ENCODE measurements around the gene GCNT1. TPM values are rescaled to one million over a fixed set of nuclear protein-coding genes. Genes with fewer than 3 reads are reported as not detected.

The GCNT1 gene
- total RNA-seq (2016; rRNA removed; fragmentation: Illumina TruSeq; extraction: Trizol), result 0.18 and 0.55 TPM in 2 replicates
- under 0.01 and 0.10 TPM in 2 replicates for total RNA-seq (2016; cell fraction: cytosol; rRNA removed; fragmentation: Illumina TruSeq; extraction: Trizol; ENCODE audit: low read depth)
- total RNA-seq (2016; cell fraction: insoluble cytoplasmic fraction; rRNA removed; fragmentation: Illumina TruSeq; extraction: Trizol), result 0.61 and 0.82 TPM in 2 replicates
- 0.15 and 0.76 TPM in 2 replicates for total RNA-seq (2016; cell fraction: membrane; rRNA removed; fragmentation: Illumina TruSeq; extraction: Trizol)
- total RNA-seq (2016; cell fraction: nucleus; rRNA removed; fragmentation: Illumina TruSeq; extraction: Trizol), result 0.31 and 1.8 TPM in 2 replicates
- polyA plus RNA-seq (2011; rRNA removed), result 1.7 and 2.1 TPM in 2 replicates
- 2.2 TPM in 2 replicates for polyA plus RNA-seq (2011; cell fraction: cytosol; rRNA removed)
- 0.47 and 0.85 TPM in 2 replicates for polyA plus RNA-seq (2011; cell fraction: nucleus; rRNA removed)
- 8.4 and 9.4 TPM in 2 replicates for polyA plus RNA-seq (2012)
- polyA plus RNA-seq (2016; cell fraction: cytosol; fragmentation: Illumina TruSeq; extraction: Trizol; ENCODE audit: low read depth), result 0.01 and 0.24 TPM in 2 replicates
- polyA plus RNA-seq (2016; cell fraction: insoluble cytoplasmic fraction; fragmentation: Illumina TruSeq; extraction: Trizol; ENCODE audit: low read depth), result 0.16 and 0.25 TPM in 2 replicates
- polyA plus RNA-seq (2016; cell fraction: membrane; fragmentation: Illumina TruSeq; extraction: Trizol; ENCODE audit: low read depth), result 0.09 TPM in 2 replicates
- polyA plus RNA-seq (2016; cell fraction: nucleus; fragmentation: Illumina TruSeq; extraction: Trizol; ENCODE audit: insufficient read depth, low read depth), result 0.60 and 1.0 TPM in 2 replicates
- 3.8 and 4.7 TPM in 2 replicates for polyA minus RNA-seq (2011; rRNA and poly(A)+ RNA removed; ENCODE audit: low replicate concordance)
- 1.4 and 4.9 TPM in 2 replicates for polyA minus RNA-seq (2011; cell fraction: cytosol; rRNA and poly(A)+ RNA removed)
- polyA minus RNA-seq (2011; cell fraction: nucleus; rRNA and poly(A)+ RNA removed), result 0.77 and 1.1 TPM in 2 replicates
- Bru-seq, nascent RNA, result percentile 27 among the genes with signal in this experiment
- BruChase-seq, experiment 1, labeled RNA remaining after a 6-hour chase, result percentile 30 among the genes with signal in this experiment
- percentile 33 among the genes with signal in this experiment for BruChase-seq, experiment 2, labeled RNA remaining after a 2-hour chase
- long read RNA-seq, experiment 1, result 0 reads
- long read RNA-seq, experiment 2, partial matches to known transcripts, result 0 of 2 reads
- long read RNA-seq, experiment 2, other reads (novel, unspliced or antisense), result 2 of 2 reads

DNA sequence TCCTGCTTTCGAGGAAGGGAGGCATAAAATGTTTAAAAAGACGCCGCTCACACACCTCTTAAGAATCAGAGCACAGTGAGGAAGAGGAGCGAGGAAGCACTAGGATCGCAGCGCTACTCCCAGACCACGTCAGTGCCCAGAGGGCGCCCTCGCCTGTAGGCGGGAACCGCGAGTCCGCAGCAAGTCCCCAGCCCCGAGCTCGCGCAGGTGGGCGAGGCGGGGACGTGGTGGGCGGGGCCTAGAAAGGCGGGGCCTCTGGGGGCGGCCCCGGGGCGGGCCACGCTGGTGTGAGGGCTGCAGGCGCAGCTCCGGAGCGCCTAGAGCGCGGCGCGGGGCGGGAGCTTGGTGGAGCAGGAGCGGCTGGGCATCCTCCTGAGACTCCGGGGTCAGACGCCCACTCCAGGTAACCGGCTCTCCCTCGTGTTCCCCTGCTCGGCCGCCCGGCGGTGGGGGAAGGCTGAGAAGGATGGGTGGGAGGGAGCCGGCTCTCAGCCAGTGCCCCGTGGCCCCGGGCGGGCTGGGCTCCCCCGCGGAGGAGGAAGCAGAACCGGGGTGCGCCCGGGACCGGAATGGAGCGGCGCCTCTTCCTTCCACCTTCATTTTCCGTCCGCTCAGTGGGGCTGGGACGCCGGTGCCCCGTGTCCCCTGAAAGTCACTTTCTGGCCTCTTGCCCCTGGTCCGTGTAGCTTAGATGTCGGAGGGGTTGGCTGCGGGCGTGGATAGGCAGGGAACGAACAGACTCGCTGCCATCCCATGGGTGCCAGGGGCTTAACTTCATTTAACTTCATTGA lies at the start of gene GCNT1:
GCNT1 (plus strand) TSS at position 280 of the 791 bp plus-strand sequence. CDS start 43,200 bp downstream, outside the sequence.
- Histone ChIP-seq H3K36me3 (replicated peaks in 1 of 2; ENCODE audit: control insufficient read depth in 1 of 2, insufficient read depth in 2 of 2, low read length in 2 of 2) (no peaks in the 10 kb centered on the region), H2AFZ (ENCODE audit: low read length) (no peak within 1 kb of the TSS), H3K79me2 (ENCODE audit: insufficient read depth, low read length) (no peaks in the 10 kb centered on the region), H3K27me3 (ENCODE audit: control insufficient read depth in 1 of 2, insufficient read depth in 2 of 2, low read length in 2 of 2) (peaks cover 0 to 19% of the 10 kb centered on the region in 2 experiments; a peak in 1 of 5 replicates), H4K20me1 (ENCODE audit: insufficient read depth, low read length) (no peaks in the 10 kb centered on the region), H3K4me1 (ENCODE audit: insufficient read depth, low read length) (peaks cover 40% of the 10 kb centered on the region), H3K9ac (ENCODE audit: insufficient read depth, low read depth, low read length) (peak within 1 kb of the TSS; percentile 3; the same call in 1 of the 2 replicates), H3K9me3 (ENCODE audit: low read length) (no peaks in the 10 kb centered on the region), H3K4me3 (replicated peaks in 1 of 3; ENCODE audit: insufficient read depth in 1 of 3, low read depth in 2 of 3, low read length in 3 of 3) (peak within 1 kb of the TSS; percentile 49 to 74 (median 71)), H3K27ac (ENCODE audit: extremely low read length, insufficient read depth, low read length) (no peak within 1 kb of the TSS), H3K4me2 (ENCODE audit: low read depth, low read length) (peak within 1 kb of the TSS; percentile 93)
- CTCF ChIA-PET (ENCODE audit: low intra/inter-chr PET ratio, low total read pairs), result no interaction called here
- BruUV-seq (replicated peaks), result no TSS peak
- POLR2A ChIA-PET, result no interaction called here
- FAIRE-seq (no peak), DNase-seq (ENCODE audit: low spot score) (peak; percentile 71), ATAC-seq (peak; percentile 90)
- intact Hi-C loops (cut with micrococcal nuclease; ENCODE audit: unreplicated experiment), result loop anchor here (2.0 kb wide), 1 partner anchor 64 kb away; the partner anchor contains the start of gene RFK
- WGBS (ENCODE audit: low lambda C conversion rate), result 2% methylated on average over 13 of the region's 65 CpGs
- in situ Hi-C loops (cut with HindIII; ENCODE audit: extremely low pct_ligation_motif_present, low pct_unique_long_range_greater_than_20kb), result no loop called here
- TF ChIP-seq HOXA3 (CRISPR knock-in tag; IDR thresholded peaks at IDR 0.05) (peak; percentile 49; the same call in 1 of the 2 replicates), RBFOX2 (IDR thresholded peaks at IDR 0.05; ENCODE audit: low read depth, low read length) (no peak), GFI1 (CRISPR knock-in tag; IDR thresholded peaks at IDR 0.05; ENCODE audit: borderline replicate concordance) (no peak), ZBTB1 (CRISPR knock-in tag; IDR thresholded peaks at IDR 0.05; ENCODE audit: borderline replicate concordance) (no peak), SAP130 (CRISPR knock-in tag; IDR thresholded peaks at IDR 0.05; ENCODE audit: low read depth) (peak; percentile 32), RORA (CRISPR knock-in tag; IDR thresholded peaks at IDR 0.05) (no peak), ZNF3 (CRISPR knock-in tag; IDR thresholded peaks at IDR 0.05) (no peak)
- TF ChIP-seq, protein P1, sequence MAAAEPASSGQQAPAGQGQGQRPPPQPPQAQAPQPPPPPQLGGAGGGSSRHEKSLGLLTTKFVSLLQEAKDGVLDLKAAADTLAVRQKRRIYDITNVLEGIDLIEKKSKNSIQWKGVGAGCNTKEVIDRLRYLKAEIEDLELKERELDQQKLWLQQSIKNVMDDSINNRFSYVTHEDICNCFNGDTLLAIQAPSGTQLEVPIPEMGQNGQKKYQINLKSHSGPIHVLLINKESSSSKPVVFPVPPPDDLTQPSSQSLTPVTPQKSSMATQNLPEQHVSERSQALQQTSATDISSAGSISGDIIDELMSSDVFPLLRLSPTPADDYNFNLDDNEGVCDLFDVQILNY (CRISPR knock-in tag; conservative IDR thresholded peaks at IDR 0.05), result peak; percentile 64; the same call in 1 of the 2 replicates
- TF ChIP-seq, protein P2, sequence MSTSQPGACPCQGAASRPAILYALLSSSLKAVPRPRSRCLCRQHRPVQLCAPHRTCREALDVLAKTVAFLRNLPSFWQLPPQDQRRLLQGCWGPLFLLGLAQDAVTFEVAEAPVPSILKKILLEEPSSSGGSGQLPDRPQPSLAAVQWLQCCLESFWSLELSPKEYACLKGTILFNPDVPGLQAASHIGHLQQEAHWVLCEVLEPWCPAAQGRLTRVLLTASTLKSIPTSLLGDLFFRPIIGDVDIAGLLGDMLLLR (CRISPR knock-in tag; IDR thresholded peaks at IDR 0.05), result 0 out of 2 replicates have a peak, but pooled peaks have one; percentile 40
- TF ChIP-seq, protein P3, sequence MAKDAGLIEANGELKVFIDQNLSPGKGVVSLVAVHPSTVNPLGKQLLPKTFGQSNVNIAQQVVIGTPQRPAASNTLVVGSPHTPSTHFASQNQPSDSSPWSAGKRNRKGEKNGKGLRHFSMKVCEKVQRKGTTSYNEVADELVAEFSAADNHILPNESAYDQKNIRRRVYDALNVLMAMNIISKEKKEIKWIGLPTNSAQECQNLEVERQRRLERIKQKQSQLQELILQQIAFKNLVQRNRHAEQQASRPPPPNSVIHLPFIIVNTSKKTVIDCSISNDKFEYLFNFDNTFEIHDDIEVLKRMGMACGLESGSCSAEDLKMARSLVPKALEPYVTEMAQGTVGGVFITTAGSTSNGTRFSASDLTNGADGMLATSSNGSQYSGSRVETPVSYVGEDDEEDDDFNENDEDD (CRISPR knock-in tag; IDR thresholded peaks at IDR 0.05; ENCODE audit: borderline replicate concordance), result peak; percentile 95
- TF ChIP-seq, protein P4, sequence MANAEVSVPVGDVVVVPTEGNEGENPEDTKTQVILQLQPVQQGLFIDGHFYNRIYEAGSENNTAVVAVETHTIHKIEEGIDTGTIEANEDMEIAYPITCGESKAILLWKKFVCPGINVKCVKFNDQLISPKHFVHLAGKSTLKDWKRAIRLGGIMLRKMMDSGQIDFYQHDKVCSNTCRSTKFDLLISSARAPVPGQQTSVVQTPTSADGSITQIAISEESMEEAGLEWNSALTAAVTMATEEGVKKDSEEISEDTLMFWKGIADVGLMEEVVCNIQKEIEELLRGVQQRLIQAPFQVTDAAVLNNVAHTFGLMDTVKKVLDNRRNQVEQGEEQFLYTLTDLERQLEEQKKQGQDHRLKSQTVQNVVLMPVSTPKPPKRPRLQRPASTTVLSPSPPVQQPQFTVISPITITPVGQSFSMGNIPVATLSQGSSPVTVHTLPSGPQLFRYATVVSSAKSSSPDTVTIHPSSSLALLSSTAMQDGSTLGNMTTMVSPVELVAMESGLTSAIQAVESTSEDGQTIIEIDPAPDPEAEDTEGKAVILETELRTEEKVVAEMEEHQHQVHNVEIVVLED (CRISPR knock-in tag; IDR thresholded peaks at IDR 0.05; ENCODE audit: borderline replicate concordance), result 0 out of 2 replicates have a peak, but pooled peaks have one; percentile 24
- TF ChIP-seq, protein P5, sequence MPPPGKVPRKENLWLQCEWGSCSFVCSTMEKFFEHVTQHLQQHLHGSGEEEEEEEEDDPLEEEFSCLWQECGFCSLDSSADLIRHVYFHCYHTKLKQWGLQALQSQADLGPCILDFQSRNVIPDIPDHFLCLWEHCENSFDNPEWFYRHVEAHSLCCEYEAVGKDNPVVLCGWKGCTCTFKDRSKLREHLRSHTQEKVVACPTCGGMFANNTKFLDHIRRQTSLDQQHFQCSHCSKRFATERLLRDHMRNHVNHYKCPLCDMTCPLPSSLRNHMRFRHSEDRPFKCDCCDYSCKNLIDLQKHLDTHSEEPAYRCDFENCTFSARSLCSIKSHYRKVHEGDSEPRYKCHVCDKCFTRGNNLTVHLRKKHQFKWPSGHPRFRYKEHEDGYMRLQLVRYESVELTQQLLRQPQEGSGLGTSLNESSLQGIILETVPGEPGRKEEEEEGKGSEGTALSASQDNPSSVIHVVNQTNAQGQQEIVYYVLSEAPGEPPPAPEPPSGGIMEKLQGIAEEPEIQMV (CRISPR knock-in tag; IDR thresholded peaks at IDR 0.05; ENCODE audit: low read depth), result peak; percentile 48; the same call in 1 of the 2 replicates
